Thoracic aorta (tissue), 2 donors: ENCODE measurements around the gene MATN4. TPM values are rescaled to one million over a fixed set of nuclear protein-coding genes. Genes with fewer than 3 reads are reported as not detected.

Experiments used
- ATAC-seq: fragments of 150-250 bp; one replicate; pipeline ENCODE4 v1.8.0; 2017; ENCODE audit warnings: low read depth; ENCODE audit not compliant: insufficient number of reproducible peaks, low FRiP score
- DNase-seq: peaks from one replicate; pipeline ENCODE4 v3.0.0-alpha.2; 2020; ENCODE audit warnings: low spot score
- H3K27ac ChIP-seq, 2 donors: fragments of 200-600 bp; sonication (generic); 1 replicate in 1 of 2; 2 replicates in 1 of 2; pipeline ENCODE4 v1.5.1; 2016; ENCODE audit warnings: mild to moderate bottlenecking in 2 of 2, moderate library complexity in 2 of 2
- H3K27me3 ChIP-seq: fragments of 200-600 bp; sonication (generic); replicated peaks from 2 replicates; pipeline ENCODE4 v1.6.0; 2016; ENCODE audit warnings: mild to moderate bottlenecking; ENCODE audit not compliant: insufficient read depth
- H3K36me3 ChIP-seq: fragments of 200-600 bp; sonication (generic); one replicate; pipeline ENCODE4 v1.5.1; 2016
- H3K4me1 ChIP-seq, 2 donors: fragments of 200-600 bp; sonication (generic); 1 replicate in 1 of 2; 2 replicates in 1 of 2; pipeline versions ENCODE4 v1.5.1 to v1.6.0; 2016; ENCODE audit warnings: low read depth in 2 of 2, mild to moderate bottlenecking in 1 of 2; ENCODE audit not compliant: control insufficient read depth in 1 of 2
- H3K4me3 ChIP-seq: fragments of 200-600 bp; sonication (generic); 2 replicates; pipeline ENCODE4 v1.5.1; 2016; ENCODE audit warnings: mild to moderate bottlenecking
- H3K9me3 ChIP-seq: fragments of 200-600 bp; sonication (generic); 2 replicates; pipeline ENCODE4 v1.5.1; 2016
- CTCF ChIP-seq: fragments of 200-600 bp; sonication (generic); IDR thresholded peaks from one replicate; pipeline ENCODE4 v1.5.1; 2019; ENCODE audit warnings: antibody characterized with exemption
- total RNA-seq, 2 donors: library from RNA; depleted of rRNA; stranded (reverse); fragments of >200 nt; gene quantifications; one replicate each; pipeline versions ENCODE4 v1.1.0 to v1.2.3, GENCODE V29; 2016

Gene MATN4
- total RNA-seq, 2 donors from 2014 or later: 0.27 TPM; not detected in 1

- Histone ChIP-seq H3K36me3 (no peaks in the 10 kb centered on the region), H3K27ac (no peak overlapping the region), H3K27me3 (no peaks in the 10 kb centered on the region), H3K9me3 (no peaks in the 10 kb centered on the region), H3K4me1 (no peaks in the 10 kb centered on the region), H3K4me3 (no peak overlapping the region)
- no peak for ATAC-seq
- no peak for DNase-seq
- no peak for TF ChIP-seq CTCF
These were observed 60.2 kb downstream of the MATN4 start for GRCh38 chr20:45247865-45248264.

- no peak overlapping the region for H3K4me3 ChIP-seq
- no peak overlapping the region for H3K27ac ChIP-seq
- no peaks in the 10 kb centered on the region for H3K27me3 ChIP-seq
- no peaks in the 10 kb centered on the region for H3K9me3 ChIP-seq
- ATAC-seq (no peak), DNase-seq (no peak)
- no peaks in the 10 kb centered on the region for H3K4me1 ChIP-seq
- TF ChIP-seq CTCF: no peak
- H3K36me3 ChIP-seq: no peaks in the 10 kb centered on the region
These were observed 62.0 kb downstream of the MATN4 start for GRCh38 chr20:45246109-45246508.

Other genes with a start within 250 kb of the MATN4 start
- gene KCNS1, start 207.2 kb downstream of the MATN4 start, total RNA-seq: not detected
- not detected for gene WFDC5, start 193.1 kb downstream of the MATN4 start, total RNA-seq
- not detected for gene WFDC12, start 183.8 kb downstream of the MATN4 start, total RNA-seq
- gene PI3, start 133.4 kb downstream of the MATN4 start, total RNA-seq: not detected
- not detected for gene SEMG1, start 101.3 kb downstream of the MATN4 start, total RNA-seq
- not detected for gene SEMG2, start 86.9 kb downstream of the MATN4 start, total RNA-seq
- 10 to 100 TPM; 44.3 to 56.0 TPM for gene SLPI, start 53.7 kb downstream of the MATN4 start, total RNA-seq
- not detected for gene RBPJL, start 1.5 kb downstream of the MATN4 start, total RNA-seq
- gene SDC4, start 40.1 kb upstream of the MATN4 start, total RNA-seq: 100 to 1,000 TPM in 1 of 2 donors, 10 to 100 TPM in 1; 93.5 to 108 TPM
- gene SYS1, start 54.9 kb upstream of the MATN4 start, total RNA-seq: 10 to 100 TPM; 24.6 to 40.8 TPM
- gene TP53TG5, start 70.0 kb upstream of the MATN4 start, total RNA-seq: not detected
- gene DBNDD2, start 100.0 kb upstream of the MATN4 start, total RNA-seq: 100 to 1,000 TPM in 1 of 2 donors, 10 to 100 TPM in 1; 97.6 to 120 TPM
- gene PIGT, start 107.8 kb upstream of the MATN4 start, total RNA-seq: 100 to 1,000 TPM; 117 to 169 TPM
- not detected for gene WFDC2, start 161.5 kb upstream of the MATN4 start, total RNA-seq
- gene SPINT3, start 207.3 kb upstream of the MATN4 start, total RNA-seq: not detected
- gene WFDC6, start 231.2 kb upstream of the MATN4 start, total RNA-seq: not detected
- gene EPPIN, start 239.1 kb upstream of the MATN4 start, total RNA-seq: not detected